HEK293 (cell line): Measurements from ENCODE around the gene COL9A3.

Experiments
- CTCF ChIP-seq: fragments of 450-650 bp; formaldehyde crosslinking; IDR thresholded peaks from 2 replicates; pipeline ENCODE4 v1.5.1; 2016; ENCODE audit warnings: missing biosample characterization, missing genetic modification characterization
- ZNF274 ChIP-seq, 2 experiments: fragments of 200-500 bp in 1 of 2; fragments of 450-650 bp in 1 of 2; sonication (Bioruptor generic) in 1 of 2; formaldehyde crosslinking in 1 of 2; IDR thresholded peaks; 2 replicates each; pipeline versions ENCODE4 v1.5.1 to v1.6.1; 2014 to 2016; ENCODE audit warnings: borderline replicate concordance in 1 of 2, inconsistent platforms in 1 of 2, low read length in 1 of 2, missing biosample characterization in 1 of 2, missing genetic modification characterization in 1 of 2
- ZNF311 ChIP-seq: fragments of 450-650 bp; formaldehyde crosslinking; IDR thresholded peaks from 2 replicates; pipeline ENCODE4 v1.5.1; 2017; ENCODE audit warnings: missing biosample characterization, missing genetic modification characterization, borderline replicate concordance
- ZNF394 ChIP-seq: fragments of 450-650 bp; formaldehyde crosslinking; IDR thresholded peaks from 2 replicates; pipeline ENCODE4 v1.5.1; 2016; ENCODE audit warnings: missing biosample characterization, missing genetic modification characterization, mild to moderate bottlenecking, moderate library complexity, borderline replicate concordance
- ZNF707 ChIP-seq: fragments of 450-650 bp; formaldehyde crosslinking; IDR thresholded peaks from 2 replicates; pipeline ENCODE4 v1.5.1; 2016; ENCODE audit warnings: missing biosample characterization, missing genetic modification characterization
- ZSCAN4 ChIP-seq: fragments of 450-650 bp; formaldehyde crosslinking; IDR thresholded peaks from 2 replicates; pipeline ENCODE4 v1.5.1; 2017; ENCODE audit warnings: missing biosample characterization, missing genetic modification characterization

- TF ChIP-seq CTCF (tag by site-specific recombination), result no peak
- TF ChIP-seq ZNF311, result no peak
- TF ChIP-seq ZNF707 (tag by site-specific recombination), result no peak
- no peak for TF ChIP-seq ZNF274 (IDR thresholded peaks at IDR 0.05; ENCODE audit: low read length)
- TF ChIP-seq ZNF274 (tag by site-specific recombination; IDR thresholded peaks at IDR 0.05; ENCODE audit: borderline replicate concordance), result no peak
- no peak for TF ChIP-seq ZSCAN4 (tag by site-specific recombination)
- no peak for TF ChIP-seq ZNF394 (tag by site-specific recombination)
Measured at GRCh38 chr20:62797671-62798532, 18.9 kb upstream of the COL9A3 start.
